ENCODE measurements around the gene ANKRD45. TPM values are rescaled to one million over a fixed set of nuclear protein-coding genes. Genes with fewer than 3 reads are reported as not detected.
"Not testable (repeated sequence)": the region's sequence is repeated elsewhere in the genome, so short reads cannot be mapped to it uniquely, and the experiment has no call there.

ANKRD45 gene
- total RNA-seq, 1 donor from 2014 or later: 3.1 TPM

DNA sequence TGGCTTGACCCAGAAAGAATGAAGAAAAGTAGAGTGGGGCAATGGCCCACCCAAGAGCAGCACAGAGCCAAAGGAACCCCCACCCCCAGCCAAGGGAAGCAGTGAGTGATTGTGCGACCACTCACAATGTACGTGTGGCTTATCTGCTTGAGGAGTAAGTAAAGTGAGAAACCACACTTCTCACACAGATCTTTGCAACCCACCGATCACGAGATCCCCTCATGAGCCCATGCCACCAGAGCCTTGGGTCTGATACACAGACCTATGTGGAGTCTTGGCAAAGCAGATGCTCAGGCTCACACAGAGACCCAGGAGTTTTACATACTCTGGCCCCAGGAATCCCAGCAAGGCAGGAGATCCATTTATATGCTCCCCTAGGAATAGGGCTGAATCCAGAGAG is 52.8 kb downstream of the ANKRD45 start:
- DNase-seq (ENCODE audit: extremely low spot score, unreplicated experiment): no peak
- Mint-ChIP-seq H3K4me3 (no peak overlapping the region), H3K27me3 (no peaks in the 10 kb centered on the region), H3K27ac (no peak overlapping the region), H3K9me3 (peaks cover 21% of the 10 kb centered on the region), H3K4me1 (ENCODE audit: unreplicated experiment) (no peaks in the 10 kb centered on the region), H3K36me3 (no peaks in the 10 kb centered on the region)
- TF ChIP-seq, protein P1, sequence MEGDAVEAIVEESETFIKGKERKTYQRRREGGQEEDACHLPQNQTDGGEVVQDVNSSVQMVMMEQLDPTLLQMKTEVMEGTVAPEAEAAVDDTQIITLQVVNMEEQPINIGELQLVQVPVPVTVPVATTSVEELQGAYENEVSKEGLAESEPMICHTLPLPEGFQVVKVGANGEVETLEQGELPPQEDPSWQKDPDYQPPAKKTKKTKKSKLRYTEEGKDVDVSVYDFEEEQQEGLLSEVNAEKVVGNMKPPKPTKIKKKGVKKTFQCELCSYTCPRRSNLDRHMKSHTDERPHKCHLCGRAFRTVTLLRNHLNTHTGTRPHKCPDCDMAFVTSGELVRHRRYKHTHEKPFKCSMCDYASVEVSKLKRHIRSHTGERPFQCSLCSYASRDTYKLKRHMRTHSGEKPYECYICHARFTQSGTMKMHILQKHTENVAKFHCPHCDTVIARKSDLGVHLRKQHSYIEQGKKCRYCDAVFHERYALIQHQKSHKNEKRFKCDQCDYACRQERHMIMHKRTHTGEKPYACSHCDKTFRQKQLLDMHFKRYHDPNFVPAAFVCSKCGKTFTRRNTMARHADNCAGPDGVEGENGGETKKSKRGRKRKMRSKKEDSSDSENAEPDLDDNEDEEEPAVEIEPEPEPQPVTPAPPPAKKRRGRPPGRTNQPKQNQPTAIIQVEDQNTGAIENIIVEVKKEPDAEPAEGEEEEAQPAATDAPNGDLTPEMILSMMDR (conservative IDR thresholded peaks at IDR 0.05): no peak

DNA sequence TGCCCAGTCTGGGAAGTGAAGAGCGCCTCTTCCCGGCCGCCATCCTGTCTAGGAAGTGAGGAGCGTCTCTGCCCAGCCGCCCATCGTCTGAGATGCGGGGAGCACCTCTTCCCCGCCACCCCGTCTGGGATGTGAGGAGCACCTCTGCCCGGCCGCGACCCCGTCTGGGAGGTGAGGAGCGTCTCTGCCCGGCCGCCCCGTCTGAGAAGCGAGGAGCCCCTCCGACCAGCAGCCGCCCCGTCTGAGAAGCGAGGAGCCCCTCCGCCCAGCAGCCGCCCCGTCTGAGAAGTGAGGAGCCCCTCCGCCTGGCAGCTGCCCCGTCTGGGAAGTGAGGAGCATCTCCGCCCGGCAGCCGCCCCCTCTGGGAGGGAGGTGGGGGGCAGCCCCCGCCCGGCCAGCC is 56.6 kb downstream of the ANKRD45 start:
- H3K4me1 Mint-ChIP-seq (ENCODE audit: unreplicated experiment); H3K4me3 Mint-ChIP-seq; H3K27me3 Mint-ChIP-seq; H3K36me3 Mint-ChIP-seq; H3K27ac Mint-ChIP-seq; H3K9me3 Mint-ChIP-seq; DNase-seq (ENCODE audit: extremely low spot score, unreplicated experiment): not testable (repeated sequence)

DNA sequence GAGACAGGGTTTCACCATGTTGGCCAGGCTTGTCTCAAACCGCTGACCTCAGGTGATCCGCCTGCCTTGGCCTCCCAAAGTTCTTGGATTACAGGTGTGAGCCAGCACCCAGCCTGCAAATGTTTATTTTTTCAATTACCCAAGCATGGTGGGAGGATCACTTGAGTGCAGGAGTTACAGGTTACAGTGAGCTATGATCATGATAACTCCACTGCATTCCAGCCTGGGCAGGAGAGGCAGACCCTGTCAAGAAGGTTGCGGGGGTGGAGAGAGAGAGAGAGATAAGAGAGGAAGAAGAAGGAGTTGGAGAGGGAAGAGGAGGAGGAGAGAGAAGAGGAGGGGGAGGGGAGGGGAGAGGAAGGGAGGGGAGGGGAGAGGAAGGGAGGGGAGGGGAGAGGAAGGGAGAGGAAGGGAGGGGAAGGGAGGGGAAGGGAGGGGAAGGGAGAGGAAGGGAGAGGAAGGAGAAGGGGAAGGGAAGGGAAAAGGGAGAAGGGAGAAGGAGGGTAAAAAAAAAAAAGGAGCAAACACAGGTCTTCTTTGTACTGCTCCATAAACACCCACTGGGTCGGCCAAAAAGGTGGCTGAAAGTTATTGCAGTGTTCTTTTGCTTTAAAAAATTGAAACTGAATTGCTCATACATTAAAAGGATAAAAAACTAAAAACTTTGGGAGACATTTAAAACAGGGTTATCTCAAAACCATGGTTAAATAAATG is 61.0 kb downstream of the ANKRD45 start:
- Mint-ChIP-seq H3K36me3 (no peaks in the 10 kb centered on the region), H3K9me3 (peaks cover 5% of the 10 kb centered on the region), H3K27ac (no peak overlapping the region), H3K4me3 (no peak overlapping the region), H3K4me1 (ENCODE audit: unreplicated experiment) (no peaks in the 10 kb centered on the region), H3K27me3 (no peaks in the 10 kb centered on the region)
- no peak for DNase-seq (ENCODE audit: extremely low spot score, unreplicated experiment)
- TF ChIP-seq, protein P1 (conservative IDR thresholded peaks at IDR 0.05): no peak

DNA sequence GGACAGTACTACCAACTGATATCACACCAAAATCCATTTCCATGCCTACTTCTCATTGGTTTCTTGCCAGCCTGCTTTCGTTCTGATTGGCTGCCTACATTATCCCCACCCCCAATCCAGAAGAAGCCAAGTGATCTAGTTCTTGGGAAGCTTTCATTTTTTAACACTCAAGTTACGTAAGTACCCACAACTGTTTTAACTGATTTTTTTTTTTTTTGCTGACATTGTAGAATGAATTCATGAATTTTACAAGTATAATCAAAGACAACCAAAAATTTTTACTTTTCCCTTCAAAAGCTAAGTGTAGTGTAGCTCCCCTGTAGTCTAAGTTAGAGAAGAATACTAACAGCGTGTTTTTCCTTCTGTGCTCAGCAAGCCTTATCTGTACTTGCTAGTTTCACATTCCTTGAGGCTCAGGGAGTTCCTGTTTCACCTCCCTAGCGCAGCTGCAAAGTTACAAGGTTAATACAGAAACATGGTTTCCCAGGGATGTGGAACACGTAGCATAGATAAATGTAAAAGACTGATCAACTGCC is 66.5 kb downstream of the ANKRD45 start, which contains the start of gene SLC9C2:
Gene SLC9C2, minus strand, starts transcription at position 17 of the 536 bp plus-strand sequence. CDS start 1,296 bp downstream, outside the sequence.
- no peaks in the 10 kb centered on the region for H3K27me3 Mint-ChIP-seq
- H3K4me1 Mint-ChIP-seq (ENCODE audit: unreplicated experiment): no peaks in the 10 kb centered on the region
- no peak within 1 kb of the TSS for H3K4me3 Mint-ChIP-seq
- no peaks in the 10 kb centered on the region for H3K9me3 Mint-ChIP-seq
- TF ChIP-seq, protein P1 (conservative IDR thresholded peaks at IDR 0.05): no peak
- DNase-seq (ENCODE audit: extremely low spot score, unreplicated experiment): no peak
- no peaks in the 10 kb centered on the region for H3K36me3 Mint-ChIP-seq
- H3K27ac Mint-ChIP-seq: no peak within 1 kb of the TSS

DNA sequence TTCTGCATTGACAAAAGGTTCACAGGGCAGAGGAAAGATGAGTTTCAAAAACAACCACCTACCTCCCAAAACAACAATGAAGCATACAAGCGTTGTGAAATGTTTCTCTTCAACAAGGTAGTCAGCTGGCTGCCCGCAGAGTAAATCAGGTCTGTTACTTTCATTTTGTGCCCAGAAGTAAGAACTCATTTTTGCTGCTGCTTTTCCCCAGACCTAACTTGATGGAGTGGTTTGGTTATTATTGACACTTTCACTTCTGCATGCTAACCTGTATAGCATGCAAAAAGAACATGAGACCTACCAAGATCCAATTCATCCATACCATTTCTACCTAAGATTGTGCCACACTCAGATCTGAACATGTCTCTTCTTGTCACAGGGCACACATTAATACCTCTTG is 68.1 kb downstream of the ANKRD45 start:
- H3K4me3 Mint-ChIP-seq: no peak overlapping the region
- TF ChIP-seq, protein P1 (conservative IDR thresholded peaks at IDR 0.05): no peak
- H3K27ac Mint-ChIP-seq: no peak overlapping the region
- no peak for DNase-seq (ENCODE audit: extremely low spot score, unreplicated experiment)
- no peaks in the 10 kb centered on the region for H3K4me1 Mint-ChIP-seq (ENCODE audit: unreplicated experiment)
- H3K27me3 Mint-ChIP-seq: no peaks in the 10 kb centered on the region
- no peaks in the 10 kb centered on the region for H3K9me3 Mint-ChIP-seq
- H3K36me3 Mint-ChIP-seq: no peaks in the 10 kb centered on the region

DNA sequence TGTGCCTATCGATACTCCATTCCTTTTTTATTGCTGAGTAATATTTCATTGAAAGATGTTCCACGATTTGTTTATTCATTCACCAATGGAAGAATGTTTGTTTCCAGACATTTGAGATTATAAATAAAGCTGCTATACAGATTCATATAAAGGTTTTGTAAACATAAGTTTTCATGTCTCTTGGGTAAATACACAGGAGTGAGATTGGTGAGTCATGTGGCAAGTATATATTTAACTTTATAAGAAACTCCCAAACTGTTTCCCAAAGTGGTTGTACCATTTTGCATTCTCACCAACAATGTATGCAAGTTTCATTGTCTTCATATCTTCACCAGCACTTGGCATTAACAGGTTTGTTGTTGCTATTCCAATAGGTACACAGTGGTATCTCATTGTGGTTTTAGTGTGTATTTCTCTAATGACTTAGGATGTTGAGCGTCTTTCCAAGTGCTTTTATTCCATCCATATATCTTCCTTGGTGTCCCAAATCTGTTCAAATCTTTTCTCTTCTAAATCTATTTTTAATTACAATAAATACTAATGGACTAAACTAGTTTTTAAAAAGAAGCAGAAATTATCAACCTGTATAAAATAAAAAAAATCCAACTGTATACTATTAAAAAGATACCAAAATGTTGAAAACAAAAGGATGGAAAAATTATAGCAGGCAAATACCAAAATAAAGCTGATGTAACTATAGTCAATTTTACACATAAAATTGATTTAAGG is 73.4 kb downstream of the ANKRD45 start:
- TF ChIP-seq, protein P1 (conservative IDR thresholded peaks at IDR 0.05): no peak
- H3K4me3 Mint-ChIP-seq: no peak overlapping the region
- H3K36me3 Mint-ChIP-seq: no peaks in the 10 kb centered on the region
- H3K9me3 Mint-ChIP-seq: no peaks in the 10 kb centered on the region
- DNase-seq (ENCODE audit: extremely low spot score, unreplicated experiment): no peak
- H3K4me1 Mint-ChIP-seq (ENCODE audit: unreplicated experiment): no peaks in the 10 kb centered on the region
- no peak overlapping the region for H3K27ac Mint-ChIP-seq
- H3K27me3 Mint-ChIP-seq: no peaks in the 10 kb centered on the region

DNA sequence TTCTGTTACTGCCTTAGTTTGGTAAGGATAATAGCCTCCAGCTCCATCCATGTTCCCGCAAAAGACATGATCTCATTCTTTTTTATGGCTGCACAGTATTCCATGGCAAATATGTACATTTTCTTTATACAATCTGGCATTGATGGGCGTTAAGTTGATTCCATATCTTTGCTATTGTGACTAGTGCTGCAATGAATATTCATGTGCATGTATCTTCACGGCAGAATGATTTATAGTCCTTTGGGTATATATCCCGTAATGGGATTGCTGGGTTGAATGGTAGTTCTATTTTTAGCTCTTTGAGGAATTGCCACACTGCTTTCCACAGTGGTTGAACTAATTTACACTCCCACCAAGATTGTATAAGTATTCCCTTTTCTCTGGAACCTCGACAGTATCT is 78.5 kb downstream of the ANKRD45 start:
- not testable (repeated sequence) for H3K27me3 Mint-ChIP-seq; DNase-seq (ENCODE audit: extremely low spot score, unreplicated experiment); H3K4me3 Mint-ChIP-seq; H3K27ac Mint-ChIP-seq; H3K9me3 Mint-ChIP-seq; H3K4me1 Mint-ChIP-seq (ENCODE audit: unreplicated experiment); H3K36me3 Mint-ChIP-seq

Measured in type B pancreatic cell (in vitro differentiated cells).